AG04449 (cell line): ENCODE data around the gene MFAP5.

Source experiments
- CTCF ChIA-PET: fragments of 350-600 bp; formaldehyde crosslinking; extraction: SDS; loops from one replicate; lab custom pipeline; 2021; ENCODE audit warnings: antibody characterized with exemption; lab: Yijun Ruan, JAX
- POLR2A ChIA-PET: fragments of 400-600, 350-600 bp; formaldehyde crosslinking; extraction: SDS; loops from one replicate; lab custom pipeline; 2020; ENCODE audit warnings: antibody characterized with exemption, inconsistent platforms; lab: Yijun Ruan, JAX
- DNase-seq: peaks from one replicate; pipeline ENCODE4 v3.0.0-alpha.2; 2010; ENCODE audit warnings: low read depth, low spot score
- H3K4me3 ChIP-seq: 2 replicates; pipeline ENCODE4 v1.5.1; 2011; ENCODE audit warnings: low read depth, mild to moderate bottlenecking, control low read depth, low read length
- CTCF ChIP-seq: IDR thresholded peaks from one replicate; pipeline ENCODE4 v1.5.1; 2011; ENCODE audit warnings: mild to moderate bottlenecking, moderate library complexity, low read length, control low read depth, inconsistent platforms; ENCODE audit not compliant: insufficient read depth; ENCODE audit errors: missing control alignments

The MFAP5 gene

GRCh38 chr12:8698132-8698851 is 35.7 kb upstream of the MFAP5 start:
- CTCF ChIA-PET = interaction anchor here (1.0 to 1.2 kb wide), 2 partner anchors 11 to 16 kb away, joined by 3 to 5 read pairs; no protein-coding TSS in a partner anchor
- DNase-seq = no peak
- POLR2A ChIA-PET = interaction anchor here (1.8 kb wide), 1 partner anchor 10 kb away, joined by 6 read pairs; no protein-coding TSS in a partner anchor

GRCh38 chr12:8697476-8698131 is 35.0 kb upstream of the MFAP5 start, which contains the start of gene RIMKLB:
Gene RIMKLB, plus strand, starts transcription at chr12:8697991. Its CDS starts 15,876 bp downstream, at chr12:8713867.
- no peak for DNase-seq
- CTCF ChIA-PET = interaction anchor here (1.0 to 1.2 kb wide), 2 partner anchors 11 to 16 kb away, joined by 3 to 5 read pairs; no protein-coding TSS in a partner anchor
- H3K4me3 ChIP-seq = peak within 1 kb of the TSS; percentile 82
- POLR2A ChIA-PET = interaction anchor here (1.8 kb wide), 1 partner anchor 10 kb away, joined by 6 read pairs; no protein-coding TSS in a partner anchor
- TF ChIP-seq CTCF = no peak

More at GRCh38 chr12:8698132-8698851, 35.7 kb upstream of the MFAP5 start:
- no peak for TF ChIP-seq CTCF
- H3K4me3 ChIP-seq = peak overlapping the region; percentile 82

- ChIA-PET CTCF (interaction anchor here (1.2 kb wide), 1 partner anchor 15 kb away, joined by 5 read pairs; no protein-coding TSS in a partner anchor), POLR2A (interaction anchor here (1.8 kb wide), 1 partner anchor 9 kb away, joined by 6 read pairs; no protein-coding TSS in a partner anchor)
- no peak for TF ChIP-seq CTCF
- DNase-seq = no peak
- peak overlapping the region; percentile 82 for H3K4me3 ChIP-seq
Measured at GRCh38 chr12:8697120-8697475, 34.5 kb upstream of the MFAP5 start.

- ChIA-PET POLR2A (interaction anchor here (1.8 kb wide), 1 partner anchor 9 kb away, joined by 6 read pairs; no protein-coding TSS in a partner anchor), CTCF (interaction anchor here (1.2 kb wide), 1 partner anchor 8 kb away, joined by 3 read pairs; no protein-coding TSS in a partner anchor)
- no peak overlapping the region for H3K4me3 ChIP-seq
Measured at GRCh38 chr12:8696442-8697090, 33.9 kb upstream of the MFAP5 start.

GRCh38 chr12:8695116-8695515 is 32.5 kb upstream of the MFAP5 start:
- H3K4me3 ChIP-seq = no peak overlapping the region
- no peak for TF ChIP-seq CTCF
- ChIA-PET CTCF (interaction anchor here (0.8 to 1.2 kb wide), 2 partner anchors 13 to 16 kb away, joined by 3 to 7 read pairs; no protein-coding TSS in a partner anchor), POLR2A (no interaction called here)
- no peak for DNase-seq

More at GRCh38 chr12:8696442-8697090, 33.9 kb upstream of the MFAP5 start:
- TF ChIP-seq CTCF = no peak
- DNase-seq = no peak
